Activated T-helper 1 cell treated with anti-CD3 and anti-CD28 coated beads, Interleukin-12 subunit alpha, Interleukin-12 subunit beta, Interleukin-2, Interleukin-4 antibody, amounts not matched to agents 30 ng/mL and 10 ng/mL and 1 ng/mL, durations not matched to agents 14 hours and 24 hours and 36 hours (primary cell): ENCODE results near the gene RNU5B-1. TPM values are rescaled to one million over a fixed set of nuclear protein-coding genes. Genes with fewer than 3 reads are reported as not detected.
"Not testable (repeated sequence)": the region's sequence is repeated elsewhere in the genome, so short reads cannot be mapped to it uniquely, and the experiment has no call there.

Experiments used
- DNase-seq: peaks from one replicate; pipeline ENCODE4 v3.0.0; 2021; ENCODE audit warnings: low spot score
- H3K27ac Mint-ChIP-seq: one replicate; pipeline ENCODE4 v1.8.0; 2021; ENCODE audit warnings: mild to moderate bottlenecking, mixed read lengths
- H3K27me3 Mint-ChIP-seq: one replicate; pipeline ENCODE4 v1.8.0; 2022; ENCODE audit warnings: mild to moderate bottlenecking, moderate library complexity, mixed read lengths; ENCODE audit not compliant: insufficient read depth
- H3K36me3 Mint-ChIP-seq: one replicate; pipeline ENCODE4 v1.8.0; 2021; ENCODE audit warnings: low read depth, mixed read lengths
- H3K4me1 Mint-ChIP-seq: one replicate; pipeline ENCODE4 v1.8.0; 2021; ENCODE audit warnings: low read depth, mixed read lengths
- H3K4me3 Mint-ChIP-seq: one replicate; pipeline ENCODE4 v1.8.0; 2021; ENCODE audit warnings: mild to moderate bottlenecking, moderate library complexity, mixed read lengths
- H3K9me3 Mint-ChIP-seq: one replicate; pipeline ENCODE4 v1.8.0; 2021; ENCODE audit warnings: mixed read lengths
- intact Hi-C: fragments of 100-400 bp; cut with micrococcal nuclease; formaldehyde crosslinking; loops from one replicate; pipeline ENCODE4 v1.15.1; 2024
- total RNA-seq: library from RNA; stranded (reverse); gene quantifications from 2 replicates; pipeline ENCODE4 v1.2.3, GENCODE V29; 2022

RNU5B-1 gene
- total RNA-seq, 1 donor from 2014 or later: not detected

DNA sequence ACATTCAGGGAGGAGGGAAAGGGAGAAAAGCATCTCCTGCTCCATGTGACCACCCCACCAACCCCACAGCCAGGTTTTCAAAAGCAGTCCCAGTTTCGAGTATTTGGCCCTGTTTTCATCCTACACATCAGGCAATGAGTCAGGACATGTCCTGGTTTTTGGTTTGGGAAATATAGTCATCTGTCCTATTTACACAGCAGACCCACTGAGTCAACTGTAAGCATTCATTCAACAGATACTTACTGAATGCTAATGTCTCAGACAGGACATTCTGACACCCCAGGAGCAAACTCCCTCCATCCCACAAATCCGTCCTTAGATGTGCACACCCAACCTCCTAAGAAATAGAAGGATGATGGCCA is 40.4 kb downstream of the RNU5B-1 start:
- Mint-ChIP-seq H3K27ac (no peak overlapping the region), H3K27me3 (peaks cover 15% of the 10 kb centered on the region), H3K4me3 (no peak overlapping the region), H3K9me3 (no peaks in the 10 kb centered on the region), H3K4me1 (peaks cover 2% of the 10 kb centered on the region), H3K36me3 (no peaks in the 10 kb centered on the region)
- intact Hi-C loops: no loop called here
- DNase-seq: no peak

DNA sequence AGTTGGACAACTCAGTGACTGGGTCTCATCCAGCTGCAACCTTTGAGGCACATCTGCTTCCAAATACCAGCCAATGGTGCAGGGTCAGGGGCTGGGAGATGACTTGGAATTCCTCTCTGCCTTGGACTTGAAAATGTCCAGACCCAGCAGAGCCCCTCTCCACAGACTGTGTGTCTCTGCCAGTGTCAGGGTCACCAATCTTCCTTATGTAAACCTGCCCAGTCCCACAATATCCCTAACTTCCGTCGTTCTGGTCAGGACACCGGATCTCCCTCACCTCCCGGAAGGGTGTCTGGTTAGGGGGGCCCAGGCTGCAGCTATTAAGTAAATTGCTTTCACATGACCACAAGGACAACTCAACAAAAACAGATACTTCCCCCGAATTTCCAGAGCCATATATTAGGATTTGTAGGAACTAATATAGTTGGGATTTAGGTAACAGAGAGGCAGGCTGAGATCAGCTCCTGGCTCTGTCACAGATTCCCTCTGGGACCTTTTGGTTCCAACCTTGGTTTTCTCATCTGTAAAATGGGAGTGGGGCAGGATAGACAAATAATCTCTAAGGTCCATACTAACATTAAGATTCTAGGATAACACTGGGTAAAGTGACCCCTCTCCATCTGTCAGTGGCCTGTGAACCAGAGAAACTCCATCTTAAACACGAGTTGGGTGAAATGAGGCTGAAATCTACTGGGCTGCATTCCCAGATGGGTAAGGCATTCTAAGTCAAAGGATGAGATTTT is 42.5 kb downstream of the RNU5B-1 start:
- intact Hi-C loops: no loop called here
- Mint-ChIP-seq H3K9me3 (peaks cover 4% of the 10 kb centered on the region), H3K27me3 (peaks cover 18% of the 10 kb centered on the region), H3K36me3 (no peaks in the 10 kb centered on the region), H3K4me3 (no peak overlapping the region), H3K27ac (no peak overlapping the region), H3K4me1 (no peaks in the 10 kb centered on the region)
- no peak for DNase-seq

DNA sequence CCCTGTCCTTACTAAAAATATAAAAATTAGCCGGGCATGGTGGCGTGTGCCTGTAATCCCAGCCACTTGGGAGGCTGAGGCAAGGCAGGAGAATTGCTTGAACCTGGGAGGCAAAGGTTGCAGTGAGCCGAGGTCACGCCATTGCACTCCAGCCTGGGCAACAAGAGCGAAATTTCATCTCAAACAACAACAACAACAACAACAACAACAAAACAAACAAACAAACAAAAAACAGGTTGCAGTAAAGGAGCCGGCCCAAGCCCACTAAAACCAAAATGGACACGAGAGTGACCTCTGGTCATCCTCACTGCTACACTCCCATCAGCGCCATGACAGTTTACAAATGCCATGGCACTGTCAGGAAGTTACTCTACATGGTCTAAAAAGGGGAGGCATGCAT is 43.3 kb downstream of the RNU5B-1 start:
- H3K27ac Mint-ChIP-seq, intact Hi-C loops, H3K4me3 Mint-ChIP-seq, H3K9me3 Mint-ChIP-seq, DNase-seq, H3K36me3 Mint-ChIP-seq, H3K4me1 Mint-ChIP-seq: not testable (repeated sequence)
- H3K27me3 Mint-ChIP-seq: peaks cover 23% of the 10 kb centered on the region

DNA sequence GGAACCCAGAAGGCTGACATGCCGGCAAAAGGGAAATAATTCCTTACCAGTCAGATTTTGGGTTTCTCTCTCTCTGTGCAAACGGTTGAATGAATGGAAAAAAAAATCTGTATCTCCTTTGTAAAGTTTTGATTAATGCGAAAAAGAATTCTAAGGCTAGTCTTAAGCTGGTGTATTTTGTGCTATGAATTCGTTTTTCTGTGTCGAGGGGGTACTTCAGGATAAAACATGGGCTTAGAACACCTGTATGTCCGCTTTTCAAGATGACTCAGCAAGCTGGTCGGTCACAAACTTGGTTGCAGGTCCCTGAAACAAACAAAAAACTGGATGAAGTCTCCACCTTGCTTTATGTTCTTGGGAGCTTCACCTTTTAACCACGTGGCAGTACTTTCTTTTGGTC is 44.9 kb downstream of the RNU5B-1 start:
- Mint-ChIP-seq H3K4me3 (no peak overlapping the region), H3K9me3 (peaks cover 5% of the 10 kb centered on the region), H3K36me3 (peaks cover 1% of the 10 kb centered on the region), H3K4me1 (no peaks in the 10 kb centered on the region), H3K27me3 (peaks cover 32% of the 10 kb centered on the region), H3K27ac (no peak overlapping the region)
- no peak for DNase-seq
- intact Hi-C loops: no loop called here

DNA sequence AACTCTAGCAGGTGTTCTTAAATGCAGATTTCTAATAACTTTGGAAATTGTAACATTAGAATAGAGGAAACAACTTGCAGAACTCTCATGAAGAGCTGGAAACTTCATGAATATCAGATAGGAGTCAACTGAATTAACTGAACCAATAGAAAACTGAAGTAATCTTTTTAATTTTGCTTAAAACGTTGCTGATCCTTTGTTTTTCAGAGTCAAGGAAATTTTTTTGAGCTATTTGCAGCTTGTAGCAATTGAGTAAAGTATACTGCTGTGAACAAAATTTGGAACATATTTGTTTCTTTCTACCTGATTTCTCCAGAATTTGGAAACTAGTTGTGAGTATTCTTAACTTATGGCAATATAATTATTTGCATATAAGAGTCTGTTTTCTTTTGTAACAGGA is 47.5 kb downstream of the RNU5B-1 start:
- intact Hi-C loops, H3K36me3 Mint-ChIP-seq, H3K27ac Mint-ChIP-seq, H3K4me3 Mint-ChIP-seq, H3K9me3 Mint-ChIP-seq, DNase-seq, H3K4me1 Mint-ChIP-seq: not testable (repeated sequence)
- H3K27me3 Mint-ChIP-seq: peaks cover 43% of the 10 kb centered on the region

Other genes with a start within 250 kb of the RNU5B-1 start
- not detected in 2 replicates for gene RASL12, start 236.7 kb upstream of the RNU5B-1 start, total RNA-seq
- gene KBTBD13, start 227.9 kb upstream of the RNU5B-1 start, total RNA-seq: not detected in 2 replicates
- 5.9 and 7.0 TPM in 2 replicates for gene UBAP1L, start 189.5 kb upstream of the RNU5B-1 start, total RNA-seq
- 51.2 and 54.7 TPM in 2 replicates for gene PDCD7, start 170.9 kb upstream of the RNU5B-1 start, total RNA-seq
- gene CLPX, start 119.3 kb upstream of the RNU5B-1 start, total RNA-seq: 55.7 and 57.2 TPM in 2 replicates
- not detected in 2 replicates for gene CILP, start 93.2 kb upstream of the RNU5B-1 start, total RNA-seq
- 12.4 and 14.0 TPM in 2 replicates for gene PARP16, start 17.8 kb upstream of the RNU5B-1 start, total RNA-seq
- gene RNU5A-1, start 8.6 kb upstream of the RNU5B-1 start, total RNA-seq: not detected in 2 replicates
- not detected in 2 replicates for gene IGDCC3, start 73.3 kb downstream of the RNU5B-1 start, total RNA-seq
- gene IGDCC4, start 118.3 kb downstream of the RNU5B-1 start, total RNA-seq: 0.37 and 0.52 TPM in 2 replicates
- gene DPP8, start 213.0 kb downstream of the RNU5B-1 start, total RNA-seq: 34.8 and 35.6 TPM in 2 replicates
- gene HACD3, start 225.8 kb downstream of the RNU5B-1 start, total RNA-seq: 45.8 and 46.0 TPM in 2 replicates